Caki2 (cell line): ENCODE measurements around the gene CDC26. TPM values are rescaled to one million over a fixed set of nuclear protein-coding genes. Genes with fewer than 3 reads are reported as not detected.

Experiments
- DNase-seq: peaks from one replicate; pipeline ENCODE4 v3.0.0-alpha.2; 2015; ENCODE audit warnings: low read depth
- in situ Hi-C: cut with HindIII; loops from 2 replicates; pipeline ENCODE4 v1.10.0; 2016; ENCODE audit warnings: low sequenced_read_pairs, low pct_unique_long_range_greater_than_20kb, mixed read lengths
- total RNA-seq: library from RNA; depleted of rRNA; stranded (reverse); fragments of >200 nt; shearing (Covaris generic); gene quantifications from 2 replicates; pipeline ENCODE4 v1.2.3, GENCODE V29; 2014; ENCODE audit warnings: low replicate concordance; rRNA removed

The CDC26 gene
- total RNA-seq, 1 experiment from 2014 or later: 31.2 TPM

- in situ Hi-C loops: no loop called here
Measured at GRCh38 chr9:113220467-113221002, 54.8 kb downstream of the CDC26 start.

GRCh38 chr9:113219969-113220368 lies 55.4 kb downstream of the CDC26 start:
- in situ Hi-C loops: no loop called here
- peak; percentile 30 for DNase-seq

More at GRCh38 chr9:113220467-113221002, 54.8 kb downstream of the CDC26 start:
- DNase-seq: peak; percentile 12

- in situ Hi-C loops: no loop called here
- no peak for DNase-seq
Measured at GRCh38 chr9:113219186-113219936, 56.0 kb downstream of the CDC26 start.

Other genes with a start within 250 kb of the CDC26 start
- gene ZFP37, start 218.8 kb downstream of the CDC26 start, total RNA-seq: not detected in 2 replicates
- 1.4 and 4.7 TPM in 2 replicates for gene SLC31A2, start 124.6 kb downstream of the CDC26 start, total RNA-seq
- 5.3 and 7.7 TPM in 2 replicates for gene FKBP15, start 54.3 kb downstream of the CDC26 start, total RNA-seq
- 9.4 and 13.3 TPM in 2 replicates for gene SLC31A1, start 54.0 kb downstream of the CDC26 start, total RNA-seq
- gene PRPF4, start 86 bp upstream of the CDC26 start, total RNA-seq: 44.6 and 56.1 TPM in 2 replicates
- gene RNF183, start 27.8 kb upstream of the CDC26 start, total RNA-seq: 0.23 and 0.95 TPM in 2 replicates
- 4.1 and 7.8 TPM in 2 replicates for gene WDR31, start 64.7 kb upstream of the CDC26 start, total RNA-seq
- not detected in 2 replicates for gene BSPRY, start 74.0 kb upstream of the CDC26 start, total RNA-seq
- 19.4 and 39.5 TPM in 2 replicates for gene HDHD3, start 101.4 kb upstream of the CDC26 start, total RNA-seq
- 14.5 and 16.5 TPM in 2 replicates for gene ALAD, start 125.7 kb upstream of the CDC26 start, total RNA-seq
- 88.0 and 97.8 TPM in 2 replicates for gene POLE3, start 135.1 kb upstream of the CDC26 start, total RNA-seq
- not detected in 2 replicates for gene C9orf43, start 135.2 kb upstream of the CDC26 start, total RNA-seq
- 52.7 and 74.5 TPM in 2 replicates for gene RGS3, start 188.2 kb upstream of the CDC26 start, total RNA-seq